Measurements from ENCODE around the gene TMPRSS13.
"Not testable (repeated sequence)": the region's sequence is repeated elsewhere in the genome, so short reads cannot be mapped to it uniquely, and the experiment has no call there.

The TMPRSS13 gene

GRCh38 chr11:117950993-117951961 is 22.1 kb upstream of the TMPRSS13 start:
- DNase-seq (ENCODE audit: insufficient read length, low spot score) (no peak), FAIRE-seq (no peak)

- no peak for FAIRE-seq
- no peak for DNase-seq (ENCODE audit: insufficient read length, low spot score)
Measured at GRCh38 chr11:117950301-117950700, 21.1 kb upstream of the TMPRSS13 start.

- FAIRE-seq (no peak), DNase-seq (ENCODE audit: insufficient read length, low spot score) (no peak)
Measured at GRCh38 chr11:117949062-117949461, 19.9 kb upstream of the TMPRSS13 start.

GRCh38 chr11:117948466-117948865 is 19.3 kb upstream of the TMPRSS13 start:
- not testable (repeated sequence) for FAIRE-seq; DNase-seq (ENCODE audit: insufficient read length, low spot score)

GRCh38 chr11:117947751-117948150 is 18.5 kb upstream of the TMPRSS13 start:
- not testable (repeated sequence) for FAIRE-seq; DNase-seq (ENCODE audit: insufficient read length, low spot score)

GRCh38 chr11:117946842-117947526 is 17.8 kb upstream of the TMPRSS13 start:
- FAIRE-seq (peak; percentile 60), DNase-seq (ENCODE audit: insufficient read length, low spot score) (peak; percentile 94)

- no peak for FAIRE-seq
Measured at GRCh38 chr11:117946156-117946841, 17.1 kb upstream of the TMPRSS13 start.

GRCh38 chr11:117945047-117945810 is 16.0 kb upstream of the TMPRSS13 start:
- no peak for DNase-seq (ENCODE audit: insufficient read length, low spot score)
- FAIRE-seq = no peak

More at GRCh38 chr11:117946156-117946841, 17.1 kb upstream of the TMPRSS13 start:
- DNase-seq (ENCODE audit: insufficient read length, low spot score) = no peak

GRCh38 chr11:117944554-117944953 is 15.4 kb upstream of the TMPRSS13 start:
- DNase-seq (ENCODE audit: insufficient read length, low spot score) (no peak), FAIRE-seq (no peak)

GRCh38 chr11:117941976-117942654 is 12.9 kb upstream of the TMPRSS13 start:
- FAIRE-seq = no peak
- no peak for DNase-seq (ENCODE audit: insufficient read length, low spot score)

GRCh38 chr11:117941163-117941707 is 12.0 kb upstream of the TMPRSS13 start:
- FAIRE-seq (no peak), DNase-seq (ENCODE audit: insufficient read length, low spot score) (no peak)

GRCh38 chr11:117940736-117941135 is 11.5 kb upstream of the TMPRSS13 start:
- FAIRE-seq = no peak
- no peak for DNase-seq (ENCODE audit: insufficient read length, low spot score)

GRCh38 chr11:117936973-117937372 is 7.8 kb upstream of the TMPRSS13 start:
- FAIRE-seq (no peak), DNase-seq (ENCODE audit: insufficient read length, low spot score) (no peak)

GRCh38 chr11:117934526-117935307 is 5.5 kb upstream of the TMPRSS13 start:
- no peak for DNase-seq (ENCODE audit: insufficient read length, low spot score)
- no peak for FAIRE-seq

- no peak for FAIRE-seq
Measured at GRCh38 chr11:117933930-117934329, 4.7 kb upstream of the TMPRSS13 start.

GRCh38 chr11:117933475-117933874 is 4.3 kb upstream of the TMPRSS13 start:
- no peak for DNase-seq (ENCODE audit: insufficient read length, low spot score)
- FAIRE-seq = no peak

More at GRCh38 chr11:117933930-117934329, 4.7 kb upstream of the TMPRSS13 start:
- DNase-seq (ENCODE audit: insufficient read length, low spot score) = no peak

- no peak for FAIRE-seq
Measured at GRCh38 chr11:117932947-117933346, 3.7 kb upstream of the TMPRSS13 start.

GRCh38 chr11:117932426-117932825 is 3.2 kb upstream of the TMPRSS13 start:
- FAIRE-seq (no peak), DNase-seq (ENCODE audit: insufficient read length, low spot score) (no peak)

More at GRCh38 chr11:117932947-117933346, 3.7 kb upstream of the TMPRSS13 start:
- no peak for DNase-seq (ENCODE audit: insufficient read length, low spot score)

GRCh38 chr11:117931971-117932370 is 2.8 kb upstream of the TMPRSS13 start:
- FAIRE-seq (no peak), DNase-seq (ENCODE audit: insufficient read length, low spot score) (no peak)

Measured in HTR-8/SVneo (cell line).